GM19099 (cell line): ENCODE results near the gene OR6K6.

Source experiments
- POLR2A ChIP-seq: IDR thresholded peaks from 3 replicates; pipeline ENCODE4 v1.6.1; 2011; ENCODE audit warnings: low read depth; ENCODE audit not compliant: insufficient read length; ENCODE audit errors: extremely low read depth

The OR6K6 gene

GRCh38 chr1:158754420-158754819 is at the start of gene OR6K6:
OR6K6 (plus strand) TSS chr1:158754720; CDS start chr1:158754888, 168 bp downstream.
- no peak for TF ChIP-seq POLR2A

- no peak for TF ChIP-seq POLR2A
These were observed 48.4 kb upstream of the OR6K6 start for GRCh38 chr1:158706096-158706495.

- no peak for TF ChIP-seq POLR2A
These were observed 43.4 kb upstream of the OR6K6 start for GRCh38 chr1:158711098-158711497.

- no peak for TF ChIP-seq POLR2A
These were observed 39.8 kb upstream of the OR6K6 start for GRCh38 chr1:158714754-158715153.

- no peak for TF ChIP-seq POLR2A
These were observed 38.2 kb upstream of the OR6K6 start for GRCh38 chr1:158716335-158716734.

GRCh38 chr1:158717344-158717743 is 37.2 kb upstream of the OR6K6 start:
- TF ChIP-seq POLR2A = no peak

GRCh38 chr1:158719664-158720063 is 34.9 kb upstream of the OR6K6 start:
- no peak for TF ChIP-seq POLR2A

GRCh38 chr1:158720620-158721019 is 33.9 kb upstream of the OR6K6 start, which contains the start of gene OR6K3:
OR6K3 (minus strand) TSS chr1:158720720; CDS start chr1:158718115, 2,605 bp downstream.
- TF ChIP-seq POLR2A = no peak

GRCh38 chr1:158724442-158724841 is 30.1 kb upstream of the OR6K6 start:
- TF ChIP-seq POLR2A = no peak

GRCh38 chr1:158728510-158729225 is 25.9 kb upstream of the OR6K6 start:
- no peak for TF ChIP-seq POLR2A

GRCh38 chr1:158730453-158730852 is 24.1 kb upstream of the OR6K6 start:
- no peak for TF ChIP-seq POLR2A

GRCh38 chr1:158731707-158732106 is 22.8 kb upstream of the OR6K6 start:
- TF ChIP-seq POLR2A = no peak

GRCh38 chr1:158732524-158732923 is 22.0 kb upstream of the OR6K6 start:
- TF ChIP-seq POLR2A = no peak

GRCh38 chr1:158735848-158736247 is 18.7 kb upstream of the OR6K6 start:
- no peak for TF ChIP-seq POLR2A

- no peak for TF ChIP-seq POLR2A
These were observed 2.3 kb upstream of the OR6K6 start for GRCh38 chr1:158752155-158752712.
